IPS DF 19.7 (cell line): Measurements from ENCODE around the gene AQP1.

Source experiments
- DNase-seq: peaks from one replicate; pipeline ENCODE4 v3.0.0-alpha.2; 2013; ENCODE audit warnings: low read depth, low spot score

AQP1 gene

GRCh38 chr7:30884881-30885280, 26.8 kb upstream of the AQP1 start:
- no peak for DNase-seq

DNA sequence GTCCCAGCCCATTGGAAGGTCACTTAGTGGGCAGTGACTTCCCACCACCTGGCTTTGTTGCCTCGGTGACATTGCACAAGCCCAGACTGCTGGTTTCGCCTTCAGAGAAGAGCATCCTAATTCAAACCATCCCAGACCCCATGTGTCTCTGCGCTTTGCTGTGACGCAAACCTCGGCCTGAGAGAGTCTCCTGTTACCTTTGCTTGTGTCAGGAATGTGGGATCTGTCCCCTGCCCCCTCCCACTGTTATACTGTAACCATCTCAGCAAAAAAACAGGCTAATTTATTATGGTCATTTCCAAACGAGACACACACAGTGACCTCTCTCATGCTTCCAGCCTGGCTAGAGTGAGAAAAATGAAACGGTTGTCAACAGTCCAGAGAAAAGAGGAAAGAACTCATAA, 25.0 kb upstream of the AQP1 start:
- DNase-seq, result no peak

- no peak for DNase-seq
Measured at GRCh38 chr7:30887464-30887872, 24.2 kb upstream of the AQP1 start.

DNA sequence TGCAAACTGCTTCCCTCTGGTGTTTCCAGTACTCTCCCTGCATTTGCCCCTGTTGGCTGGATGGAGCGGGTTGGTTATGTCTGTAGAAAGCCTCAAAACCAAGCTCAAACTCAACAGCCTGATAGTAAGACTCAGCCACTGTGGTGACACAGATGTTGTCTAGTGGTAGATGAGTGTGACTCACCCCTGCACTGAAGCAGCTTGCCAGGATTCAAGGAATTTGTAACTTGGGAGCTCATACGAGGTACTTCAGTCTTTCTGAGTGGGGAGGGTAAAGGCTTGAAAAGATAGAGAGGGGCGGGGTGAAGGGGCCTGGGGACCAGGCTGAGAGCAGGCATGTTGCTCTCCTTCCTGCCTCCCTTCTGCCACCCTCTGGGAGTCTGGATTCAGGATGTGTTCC, 22.9 kb upstream of the AQP1 start:
- no peak for DNase-seq

- no peak for DNase-seq
Measured at GRCh38 chr7:30890226-30890625, 21.4 kb upstream of the AQP1 start.

- DNase-seq, result no peak
Measured at GRCh38 chr7:30893357-30893756, 18.3 kb upstream of the AQP1 start.

- no peak for DNase-seq
Measured at GRCh38 chr7:30894009-30894408, 17.6 kb upstream of the AQP1 start.

- no peak for DNase-seq
Measured at GRCh38 chr7:30894866-30895605, 16.6 kb upstream of the AQP1 start.

DNA sequence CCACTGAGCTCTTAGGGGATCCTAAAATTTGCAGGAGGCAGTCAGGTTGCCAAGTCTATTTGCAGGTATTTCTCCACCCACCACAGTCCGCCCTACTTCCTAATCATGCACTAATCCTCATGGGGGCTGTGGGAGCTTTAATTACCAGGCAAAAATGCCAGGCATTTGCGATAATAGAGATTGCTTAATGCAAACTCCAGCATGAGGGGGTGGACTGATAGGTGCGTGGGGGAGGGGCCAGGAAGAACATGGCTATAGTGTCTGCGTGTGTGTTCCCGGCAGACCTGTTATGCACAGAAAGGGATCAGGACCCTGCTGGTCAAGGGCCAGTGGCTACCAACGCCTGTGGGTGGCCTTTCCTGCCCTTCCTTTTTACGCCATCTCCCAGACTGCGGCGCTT, 15.6 kb upstream of the AQP1 start:
- DNase-seq, result no peak

GRCh38 chr7:30896783-30897637, 14.6 kb upstream of the AQP1 start:
- DNase-seq, result no peak

GRCh38 chr7:30897770-30898169, 13.9 kb upstream of the AQP1 start:
- DNase-seq, result no peak

DNA sequence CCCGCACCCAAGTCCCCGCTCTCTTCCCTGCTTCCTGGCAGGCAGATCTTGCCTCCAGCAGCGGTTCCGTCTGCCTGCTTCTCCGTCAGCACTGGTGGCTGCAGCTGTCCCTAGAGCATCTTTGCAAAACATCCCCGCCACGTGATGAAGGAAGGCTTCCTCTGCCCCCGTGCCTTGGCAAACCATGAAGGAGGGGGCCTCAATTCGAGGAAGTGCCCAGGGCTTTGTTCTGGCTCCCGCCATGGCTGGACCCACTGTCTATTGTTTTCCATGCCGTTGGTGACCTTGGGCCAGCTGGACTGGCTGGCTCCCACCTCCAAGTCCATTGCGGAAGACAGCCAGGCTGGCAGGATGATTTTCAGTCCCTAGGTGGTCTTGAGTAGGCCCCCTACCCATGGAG, 13.2 kb upstream of the AQP1 start:
- no peak for DNase-seq

DNA sequence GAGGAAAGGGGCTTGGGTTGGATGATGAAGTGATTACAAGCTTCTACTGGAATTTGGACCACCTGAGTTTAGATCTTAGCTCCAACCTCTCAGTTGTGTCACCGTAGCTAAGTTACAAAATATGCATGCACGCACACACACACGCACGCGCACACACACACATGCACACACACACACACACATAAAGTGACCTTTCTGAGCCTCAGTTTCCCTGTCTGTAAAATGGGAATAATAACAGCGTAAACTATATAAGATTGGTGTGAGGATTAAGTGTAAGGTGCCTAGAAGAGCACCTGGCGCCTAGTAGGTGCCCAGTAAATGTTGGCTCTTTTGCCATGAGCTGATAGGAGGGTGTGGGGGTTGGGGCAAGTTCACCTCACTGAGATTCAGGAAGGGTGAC, 12.6 kb upstream of the AQP1 start:
- no peak for DNase-seq

- no peak for DNase-seq
Measured at GRCh38 chr7:30899630-30900029, 12.0 kb upstream of the AQP1 start.

GRCh38 chr7:30900053-30900452, 11.6 kb upstream of the AQP1 start:
- DNase-seq, result no peak

DNA sequence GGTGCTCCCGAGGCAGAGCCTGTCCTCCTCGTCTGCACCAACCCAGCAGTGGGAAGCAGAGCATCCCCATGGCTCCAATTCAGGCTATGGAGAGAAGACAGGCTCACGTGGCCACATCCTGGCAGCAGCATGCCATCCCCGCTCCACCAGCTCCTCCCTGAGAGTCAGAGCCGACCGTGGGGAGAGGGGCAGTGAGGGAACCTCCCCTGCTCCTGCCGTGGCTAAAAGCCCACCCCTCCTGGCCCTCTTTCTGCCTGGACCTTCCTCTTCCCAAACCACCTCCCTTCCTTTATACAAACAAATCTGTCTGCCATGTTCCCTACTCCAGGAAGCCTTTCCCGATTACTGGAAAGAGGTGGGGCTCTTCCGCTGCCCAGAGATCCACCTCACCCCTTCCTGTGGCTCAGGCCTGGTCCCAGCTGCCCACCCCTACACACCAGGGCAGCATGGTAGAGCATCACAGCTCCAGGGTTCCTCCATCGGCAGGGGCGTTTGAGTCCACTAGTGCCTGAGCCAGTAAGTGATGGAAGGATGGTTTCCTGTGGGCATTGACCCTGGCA, 10.8 kb upstream of the AQP1 start:
- DNase-seq, result no peak

DNA sequence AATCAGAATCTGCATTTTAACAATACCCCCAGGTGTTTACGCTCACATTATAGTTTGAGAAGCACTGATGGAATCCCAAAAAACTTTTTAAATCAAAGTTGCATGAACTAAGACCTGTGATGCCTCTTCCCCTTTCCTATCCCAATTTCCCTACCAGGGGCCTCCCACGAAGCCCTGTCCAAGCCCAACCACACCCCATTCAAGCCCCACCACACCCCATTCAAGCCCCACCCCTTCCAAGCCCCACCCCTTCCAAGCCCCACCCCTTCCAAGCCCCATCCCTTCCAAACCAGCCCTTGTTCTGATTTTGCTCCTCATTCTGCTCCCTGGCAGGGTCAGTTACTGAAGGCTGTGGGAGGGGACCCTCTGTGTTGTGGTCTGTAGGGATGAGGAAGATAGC, 9.8 kb upstream of the AQP1 start:
- no peak for DNase-seq

- no peak for DNase-seq
Measured at GRCh38 chr7:30902466-30902865, 9.2 kb upstream of the AQP1 start.

GRCh38 chr7:30903146-30903545, 8.5 kb upstream of the AQP1 start:
- no peak for DNase-seq

GRCh38 chr7:30904561-30904960, 7.1 kb upstream of the AQP1 start:
- no peak for DNase-seq

GRCh38 chr7:30905078-30906012, 6.3 kb upstream of the AQP1 start:
- DNase-seq, result no peak

DNA sequence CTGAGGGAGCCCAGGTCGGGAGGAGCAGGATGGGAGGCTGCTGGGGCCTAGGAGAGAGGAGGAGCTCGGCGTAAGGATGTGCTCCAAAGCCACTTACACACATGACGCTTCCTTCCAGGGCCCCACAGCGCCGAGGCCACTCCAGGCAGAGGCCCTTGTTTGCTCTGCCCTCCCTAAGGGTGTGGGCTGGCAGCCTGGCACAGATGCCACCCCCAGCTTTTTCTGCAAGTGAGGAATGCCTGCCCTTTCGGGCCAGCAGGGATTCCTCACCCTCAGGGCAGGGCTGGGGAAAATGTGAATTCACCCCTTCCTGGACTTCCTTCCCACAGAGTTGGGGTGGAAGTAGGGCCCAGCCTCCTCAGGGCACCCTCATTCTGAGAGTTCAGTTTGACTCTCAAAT, 5.6 kb upstream of the AQP1 start:
- no peak for DNase-seq
